Caco-2 (cell line): ENCODE data around the gene USP32. TPM values are rescaled to one million over a fixed set of nuclear protein-coding genes. Genes with fewer than 3 reads are reported as not detected.
"Not testable (repeated sequence)": the region's sequence is repeated elsewhere in the genome, so short reads cannot be mapped to it uniquely, and the experiment has no call there.

Source experiments
- BruUV-seq: library from RNA; stranded (reverse); fragments of 400-500 nt; replicated peaks from 2 replicates; lab custom pipeline; 2021; lab: Mats Ljungman, UMichigan
- CTCF ChIA-PET: fragments of 300-600 bp; sonication (Branson Sonifier 250); formaldehyde crosslinking; loops from one replicate; lab custom pipeline; 2022; ENCODE audit warnings: antibody characterized with exemption; lab: Charles Lee
- POLR2A ChIA-PET: fragments of 300-600 bp; sonication (Branson Sonifier 250); formaldehyde crosslinking; loops from one replicate; lab custom pipeline; 2022; ENCODE audit warnings: antibody characterized with exemption; lab: Charles Lee
- DNase-seq, 2 experiments: peaks; one replicate each; pipeline versions ENCODE4 v3.0.0 to v3.0.0-alpha.2; 2020 to 2022
- H3K27me3 ChIP-seq: replicated peaks from 2 replicates; pipeline ENCODE4 v1.6.0; 2011; ENCODE audit warnings: low read length; ENCODE audit not compliant: control insufficient read depth, insufficient read depth
- H3K36me3 ChIP-seq: 2 replicates; pipeline ENCODE4 v1.5.1; 2011; ENCODE audit warnings: low read length; ENCODE audit not compliant: control insufficient read depth, insufficient read depth
- H3K4me1 ChIP-seq: fragments of 250-450 bp; sonication (Bioruptor Pico); 2 replicates; pipeline ENCODE4 v1.5.1; 2020; ENCODE audit warnings: mild to moderate bottlenecking
- H3K4me3 ChIP-seq: 2 replicates; pipeline ENCODE4 v1.5.1; 2011; ENCODE audit warnings: low read depth, mild to moderate bottlenecking, control low read depth, low read length
- H3K9me3 ChIP-seq: fragments of 250-450 bp; sonication (Bioruptor Pico); 2 replicates; pipeline ENCODE4 v1.5.1; 2020; ENCODE audit warnings: mild to moderate bottlenecking, moderate library complexity
- H3K27ac Mint-ChIP-seq: one replicate; pipeline ENCODE4 v1.8.0; 2022; ENCODE audit warnings: mixed read lengths; ENCODE audit not compliant: unreplicated experiment
- H3K27me3 Mint-ChIP-seq: one replicate; pipeline ENCODE4 v1.8.0; 2022; ENCODE audit warnings: mixed read lengths; ENCODE audit not compliant: insufficient read depth, unreplicated experiment
- H3K36me3 Mint-ChIP-seq: one replicate; pipeline ENCODE4 v1.8.0; 2022; ENCODE audit warnings: mild to moderate bottlenecking, mixed read lengths; ENCODE audit not compliant: insufficient read depth, unreplicated experiment
- H3K4me1 Mint-ChIP-seq: one replicate; pipeline ENCODE4 v1.8.0; 2022; ENCODE audit warnings: low read depth, mixed read lengths; ENCODE audit not compliant: unreplicated experiment
- H3K4me3 Mint-ChIP-seq: one replicate; pipeline ENCODE4 v1.8.0; 2022; ENCODE audit warnings: mild to moderate bottlenecking, moderate library complexity, mixed read lengths; ENCODE audit not compliant: unreplicated experiment
- H3K9me3 Mint-ChIP-seq: one replicate; pipeline ENCODE4 v1.8.0; 2022; ENCODE audit warnings: mixed read lengths; ENCODE audit not compliant: unreplicated experiment
- CTCF ChIP-seq, 2 experiments: fragments of 200-600 bp in 1 of 2; IDR thresholded peaks; 1 replicate in 1 of 2; 2 replicates in 1 of 2; pipeline versions ENCODE4 v1.5.1 to v1.8.0; 2011 to 2022; ENCODE audit warnings: antibody characterized with exemption in 1 of 2, control low read depth in 1 of 2, inconsistent platforms in 1 of 2, low read depth in 1 of 2, low read length in 1 of 2, mild to moderate bottlenecking in 1 of 2, moderate library complexity in 1 of 2; ENCODE audit not compliant: insufficient read depth in 1 of 2, severe bottlenecking in 1 of 2, unreplicated experiment in 1 of 2
- intact Hi-C: fragments of 100-400 bp; cut with micrococcal nuclease; formaldehyde crosslinking; loops from one replicate; pipeline ENCODE4 v1.10.0; 2022; ENCODE audit not compliant: unreplicated experiment
- total RNA-seq: library from RNA; stranded (reverse); gene quantifications from 2 replicates; pipeline ENCODE4 v1.2.3, GENCODE V29; 2022

USP32 gene
- total RNA-seq, 1 experiment from 2014 or later, result 53.3 TPM

GRCh38 chr17:60174767-60175166 lies 217.2 kb downstream of the USP32 start:
- BruUV-seq, H3K27me3 Mint-ChIP-seq, H3K4me3 Mint-ChIP-seq, H3K36me3 ChIP-seq, H3K4me3 ChIP-seq, H3K27ac Mint-ChIP-seq, H3K27me3 ChIP-seq, H3K9me3 Mint-ChIP-seq, POLR2A ChIA-PET, H3K9me3 ChIP-seq: not testable (repeated sequence)
- intact Hi-C loops, result loop anchor here (1.0 kb wide), 1 partner anchor 31 kb away; no protein-coding TSS in a partner anchor
- H3K4me1 Mint-ChIP-seq, result peaks cover 24% of the 10 kb centered on the region
- H3K36me3 Mint-ChIP-seq, result peaks cover 23% of the 10 kb centered on the region
- peak; percentile 26 to 47 for TF ChIP-seq CTCF (IDR thresholded peaks at IDR 0.05; ENCODE audit: insufficient read depth in 1 of 2, low read depth in 1 of 2, low read length in 1 of 2, severe bottlenecking in 1 of 2, unreplicated experiment in 1 of 2)
- peaks cover 28% of the 10 kb centered on the region for H3K4me1 ChIP-seq
- DNase-seq, result peak in 1 of 2 experiments; percentile 55
- CTCF ChIA-PET, result interaction anchor here (0.7 to 2.0 kb wide), 3 partner anchors 21 to 33 kb away, joined by 3 to 8 read pairs (median 3); no protein-coding TSS in a partner anchor

- Mint-ChIP-seq H3K9me3 (no peaks in the 10 kb centered on the region), H3K27ac (no peak overlapping the region), H3K36me3 (peaks cover 22% of the 10 kb centered on the region), H3K4me1 (peaks cover 24% of the 10 kb centered on the region), H3K27me3 (no peaks in the 10 kb centered on the region), H3K4me3 (no peak overlapping the region)
- Histone ChIP-seq H3K9me3 (no peaks in the 10 kb centered on the region), H3K4me3 (no peak overlapping the region), H3K27me3 (no peaks in the 10 kb centered on the region), H3K36me3 (no peaks in the 10 kb centered on the region; the same call in 1 of the 2 replicates), H3K4me1 (peaks cover 35% of the 10 kb centered on the region)
- intact Hi-C loops, result no loop called here
- TF ChIP-seq CTCF (IDR thresholded peaks at IDR 0.05; ENCODE audit: insufficient read depth in 1 of 2, low read depth in 1 of 2, low read length in 1 of 2, severe bottlenecking in 1 of 2, unreplicated experiment in 1 of 2), result no peak
- no TSS peak for BruUV-seq
- DNase-seq, result no peak
- ChIA-PET CTCF (interaction anchor here (0.6 to 2.0 kb wide), 3 partner anchors 31 to 259 kb away, joined by 3 to 8 read pairs (median 3); no protein-coding TSS in a partner anchor), POLR2A (no interaction called here)
Measured at GRCh38 chr17:60174035-60174434, 217.9 kb downstream of the USP32 start.

GRCh38 chr17:60173304-60173819 lies 218.6 kb downstream of the USP32 start:
- Histone ChIP-seq H3K9me3 (no peaks in the 10 kb centered on the region), H3K36me3 (no peaks in the 10 kb centered on the region; the same call in 1 of the 2 replicates), H3K4me3 (no peak overlapping the region), H3K27me3 (no peaks in the 10 kb centered on the region), H3K4me1 (peaks cover 35% of the 10 kb centered on the region)
- BruUV-seq, result no TSS peak
- peaks cover 22% of the 10 kb centered on the region for H3K36me3 Mint-ChIP-seq
- intact Hi-C loops, result no loop called here
- no peak for TF ChIP-seq CTCF (IDR thresholded peaks at IDR 0.05; ENCODE audit: insufficient read depth in 1 of 2, low read depth in 1 of 2, low read length in 1 of 2, severe bottlenecking in 1 of 2, unreplicated experiment in 1 of 2)
- no peak overlapping the region for H3K27ac Mint-ChIP-seq
- H3K4me1 Mint-ChIP-seq, result peaks cover 24% of the 10 kb centered on the region
- ChIA-PET CTCF (interaction anchor here (0.6 kb wide), 1 partner anchor 260 kb away, joined by 3 read pairs; no protein-coding TSS in a partner anchor), POLR2A (no interaction called here)
- DNase-seq, result no peak
- no peak overlapping the region for H3K4me3 Mint-ChIP-seq
- H3K27me3 Mint-ChIP-seq, result no peaks in the 10 kb centered on the region
- no peaks in the 10 kb centered on the region for H3K9me3 Mint-ChIP-seq
